K562 (cell line): ENCODE measurements around the gene PTP4A2.

Experiments used
- NFIX ChIP-seq: fragments of 250-450 bp; sonication (Bioruptor Pico); IDR thresholded peaks from 2 replicates; pipeline ENCODE4 v1.4.0; 2020; ENCODE audit warnings: low read depth, mild to moderate bottlenecking, moderate library complexity
- PHF20 ChIP-seq: fragments of 450-650 bp; IDR thresholded peaks from 2 replicates; pipeline ENCODE4 v1.6.1; 2018; ENCODE audit not compliant: partially characterized antibody
- POLR2A ChIP-seq: fragments of 450-650 bp; conservative IDR thresholded peaks from 2 replicates; pipeline ENCODE4 v1.6.1; 2016
- SRSF9 ChIP-seq: fragments of 200-400 bp; formaldehyde crosslinking; IDR thresholded peaks from 2 replicates; pipeline ENCODE4 v1.6.1; 2017; ENCODE audit warnings: low read depth, low read length, borderline replicate concordance
- YBX1 ChIP-seq: fragments of 450-650 bp; IDR thresholded peaks from 2 replicates; pipeline ENCODE4 v1.7.1; 2016; ENCODE audit warnings: mild to moderate bottlenecking
- YY1 ChIP-seq, 3 experiments: IDR thresholded peaks; 2 replicates each; pipeline ENCODE4 v1.6.1; 2011; ENCODE audit warnings: low read length in 2 of 3, mild to moderate bottlenecking in 2 of 3, moderate library complexity in 2 of 3, borderline replicate concordance in 1 of 3, control low read depth in 1 of 3, low read depth in 1 of 3; ENCODE audit not compliant: insufficient read depth in 3 of 3, insufficient replicate concordance in 2 of 3, control insufficient read depth in 1 of 3, insufficient read length in 1 of 3; ENCODE audit errors: extremely low read depth in 1 of 3
- ZNF398 ChIP-seq: fragments of 250-450 bp; sonication (Bioruptor Pico); IDR thresholded peaks from 2 replicates; pipeline ENCODE4 v1.8.0; 2021; ENCODE audit warnings: moderate library complexity, mild to moderate bottlenecking, inconsistent platforms
- TF ChIP-seq, protein P1 (sequence below), 3 experiments: IDR thresholded peaks in 2 of 3; conservative IDR thresholded peaks in 1 of 3; 2 replicates each; pipeline ENCODE4 v1.5.1; 2011 to 2012; ENCODE audit warnings: low read length in 3 of 3, mild to moderate bottlenecking in 3 of 3, control low read depth in 2 of 3, improper control_type of control experiment in 1 of 3, inconsistent platforms in 1 of 3, low read depth in 1 of 3, mixed read lengths in 1 of 3, moderate library complexity in 1 of 3; ENCODE audit not compliant: insufficient read depth in 2 of 3

GRCh38 chr1:31904339-31905092 is 33.7 kb downstream of the PTP4A2 start:
- TF ChIP-seq YY1 (IDR thresholded peaks at IDR 0.05; ENCODE audit: borderline replicate concordance in 1 of 3, control insufficient read depth in 1 of 3, extremely low read depth in 1 of 3, insufficient read depth in 3 of 3, insufficient read length in 1 of 3, insufficient replicate concordance in 2 of 3, low read depth in 1 of 3, low read length in 2 of 3) (no peak), PHF20 (no peak), POLR2A (peak; percentile 4; the same call in 1 of the 2 replicates), YBX1 (no peak), ZNF398 (CRISPR knock-in tag) (no peak), SRSF9 (no peak), NFIX (CRISPR knock-in tag) (no peak)
- TF ChIP-seq, protein P1, sequence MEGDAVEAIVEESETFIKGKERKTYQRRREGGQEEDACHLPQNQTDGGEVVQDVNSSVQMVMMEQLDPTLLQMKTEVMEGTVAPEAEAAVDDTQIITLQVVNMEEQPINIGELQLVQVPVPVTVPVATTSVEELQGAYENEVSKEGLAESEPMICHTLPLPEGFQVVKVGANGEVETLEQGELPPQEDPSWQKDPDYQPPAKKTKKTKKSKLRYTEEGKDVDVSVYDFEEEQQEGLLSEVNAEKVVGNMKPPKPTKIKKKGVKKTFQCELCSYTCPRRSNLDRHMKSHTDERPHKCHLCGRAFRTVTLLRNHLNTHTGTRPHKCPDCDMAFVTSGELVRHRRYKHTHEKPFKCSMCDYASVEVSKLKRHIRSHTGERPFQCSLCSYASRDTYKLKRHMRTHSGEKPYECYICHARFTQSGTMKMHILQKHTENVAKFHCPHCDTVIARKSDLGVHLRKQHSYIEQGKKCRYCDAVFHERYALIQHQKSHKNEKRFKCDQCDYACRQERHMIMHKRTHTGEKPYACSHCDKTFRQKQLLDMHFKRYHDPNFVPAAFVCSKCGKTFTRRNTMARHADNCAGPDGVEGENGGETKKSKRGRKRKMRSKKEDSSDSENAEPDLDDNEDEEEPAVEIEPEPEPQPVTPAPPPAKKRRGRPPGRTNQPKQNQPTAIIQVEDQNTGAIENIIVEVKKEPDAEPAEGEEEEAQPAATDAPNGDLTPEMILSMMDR (IDR thresholded peaks at IDR 0.05 in 2 of 3, conservative IDR thresholded peaks at IDR 0.05 in 1 of 3; ENCODE audit: insufficient read depth in 2 of 3, low read depth in 1 of 3, low read length in 3 of 3): no peak
